Breast epithelium (tissue), 3 donors: ENCODE data around the gene ST6GAL1.

Experiments used
- POLR2A ChIP-seq: fragments of 450-650 bp; IDR thresholded peaks from one replicate; pipeline ENCODE4 v1.6.1; 2016; ENCODE audit warnings: antibody characterized with exemption, mild to moderate bottlenecking, moderate library complexity
- POLR2AphosphoS5 ChIP-seq, 3 donors: sonication (generic); formaldehyde crosslinking; IDR thresholded peaks; one replicate each; pipeline ENCODE4 v1.6.1; 2017; ENCODE audit warnings: antibody characterized with exemption in 3 of 3
- TF ChIP-seq, protein P1 (sequence below), 3 donors: fragments of 450-650 bp; IDR thresholded peaks; one replicate each; pipeline ENCODE4 v1.5.1; 2016 to 2017; ENCODE audit warnings: antibody characterized with exemption in 3 of 3, mild to moderate bottlenecking in 3 of 3, moderate library complexity in 3 of 3

DNA sequence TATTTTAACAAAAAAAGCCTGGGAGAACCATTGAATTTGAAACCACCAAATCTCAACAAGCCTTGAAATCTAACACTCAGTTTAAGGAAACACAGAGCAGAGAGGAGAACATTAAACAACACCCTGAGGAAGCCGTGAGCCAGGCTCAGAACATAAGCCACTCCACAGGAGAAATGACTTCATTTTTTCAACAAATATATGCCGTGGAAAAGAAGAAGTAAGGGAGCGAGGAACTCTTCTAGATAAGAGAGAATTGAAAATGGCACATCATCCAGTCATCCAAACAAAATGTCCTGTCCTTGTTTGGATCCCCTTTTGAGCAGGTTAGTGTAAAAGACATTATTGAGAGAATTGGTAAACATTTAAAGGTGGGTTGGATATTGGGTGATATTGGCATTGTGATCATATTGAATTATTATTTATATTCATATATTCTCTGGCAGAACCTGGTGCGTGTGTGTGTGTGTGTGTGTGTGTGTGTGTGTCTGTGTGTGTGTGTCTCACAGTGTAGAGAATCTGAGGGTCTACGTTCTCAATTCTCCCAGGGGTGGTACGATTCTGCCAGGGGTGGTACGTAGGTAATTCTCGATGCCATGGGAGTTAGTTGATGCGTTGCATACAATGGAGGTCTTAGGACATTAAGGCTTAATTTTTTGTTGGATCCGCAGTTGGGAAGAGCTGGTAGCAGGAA, 94.4 kb downstream of the ST6GAL1 start:
- TF ChIP-seq, protein P1, sequence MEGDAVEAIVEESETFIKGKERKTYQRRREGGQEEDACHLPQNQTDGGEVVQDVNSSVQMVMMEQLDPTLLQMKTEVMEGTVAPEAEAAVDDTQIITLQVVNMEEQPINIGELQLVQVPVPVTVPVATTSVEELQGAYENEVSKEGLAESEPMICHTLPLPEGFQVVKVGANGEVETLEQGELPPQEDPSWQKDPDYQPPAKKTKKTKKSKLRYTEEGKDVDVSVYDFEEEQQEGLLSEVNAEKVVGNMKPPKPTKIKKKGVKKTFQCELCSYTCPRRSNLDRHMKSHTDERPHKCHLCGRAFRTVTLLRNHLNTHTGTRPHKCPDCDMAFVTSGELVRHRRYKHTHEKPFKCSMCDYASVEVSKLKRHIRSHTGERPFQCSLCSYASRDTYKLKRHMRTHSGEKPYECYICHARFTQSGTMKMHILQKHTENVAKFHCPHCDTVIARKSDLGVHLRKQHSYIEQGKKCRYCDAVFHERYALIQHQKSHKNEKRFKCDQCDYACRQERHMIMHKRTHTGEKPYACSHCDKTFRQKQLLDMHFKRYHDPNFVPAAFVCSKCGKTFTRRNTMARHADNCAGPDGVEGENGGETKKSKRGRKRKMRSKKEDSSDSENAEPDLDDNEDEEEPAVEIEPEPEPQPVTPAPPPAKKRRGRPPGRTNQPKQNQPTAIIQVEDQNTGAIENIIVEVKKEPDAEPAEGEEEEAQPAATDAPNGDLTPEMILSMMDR (IDR thresholded peaks at IDR 0.05), result no peak
- TF ChIP-seq POLR2A, result no peak
- no peak for TF ChIP-seq POLR2AphosphoS5 (IDR thresholded peaks at IDR 0.05)
